Progenitor cell of endocrine pancreas (in vitro differentiated cells): ENCODE data around the gene NBEAL2. TPM values are rescaled to one million over a fixed set of nuclear protein-coding genes. Genes with fewer than 3 reads are reported as not detected.
A peak's percentile ranks its signal among the peaks of the same experiment; 100 is the strongest.

Source experiments
- DNase-seq: peaks from one replicate; pipeline ENCODE4 v3.0.0; 2021; ENCODE audit warnings: low spot score; ENCODE audit not compliant: unreplicated experiment
- H3K27ac Mint-ChIP-seq: 2 replicates; pipeline ENCODE4 v1.8.0; 2021; ENCODE audit warnings: mild to moderate bottlenecking, moderate library complexity, mixed read lengths
- H3K27me3 Mint-ChIP-seq: 2 replicates; pipeline ENCODE4 v1.8.0; 2021; ENCODE audit warnings: mixed read lengths
- H3K36me3 Mint-ChIP-seq: 2 replicates; pipeline ENCODE4 v1.8.0; 2022; ENCODE audit warnings: mixed read lengths; ENCODE audit not compliant: insufficient read depth
- H3K4me1 Mint-ChIP-seq: 2 replicates; pipeline ENCODE4 v1.8.0; 2021; ENCODE audit warnings: low read depth, mixed read lengths
- H3K4me3 Mint-ChIP-seq: 2 replicates; pipeline ENCODE4 v1.8.0; 2021; ENCODE audit warnings: low read depth, mild to moderate bottlenecking, moderate library complexity, mixed read lengths
- H3K9me3 Mint-ChIP-seq: 2 replicates; pipeline ENCODE4 v1.8.0; 2021; ENCODE audit warnings: low read depth, mixed read lengths
- total RNA-seq: library from RNA; stranded (reverse); gene quantifications from 2 replicates; pipeline ENCODE4 v1.2.1, GENCODE V29; 2021
- TF ChIP-seq, protein P1 (sequence below): fragments of 200-600 bp; sonication (generic); IDR thresholded peaks from one replicate; pipeline ENCODE4 v1.5.0; 2021; ENCODE audit warnings: antibody characterized with exemption, mild to moderate bottlenecking; ENCODE audit not compliant: unreplicated experiment

The NBEAL2 gene
- total RNA-seq, 1 donor from 2014 or later, result 320 TPM

- peaks cover 4% of the 10 kb centered on the region for H3K4me1 Mint-ChIP-seq
- TF ChIP-seq, protein P1, sequence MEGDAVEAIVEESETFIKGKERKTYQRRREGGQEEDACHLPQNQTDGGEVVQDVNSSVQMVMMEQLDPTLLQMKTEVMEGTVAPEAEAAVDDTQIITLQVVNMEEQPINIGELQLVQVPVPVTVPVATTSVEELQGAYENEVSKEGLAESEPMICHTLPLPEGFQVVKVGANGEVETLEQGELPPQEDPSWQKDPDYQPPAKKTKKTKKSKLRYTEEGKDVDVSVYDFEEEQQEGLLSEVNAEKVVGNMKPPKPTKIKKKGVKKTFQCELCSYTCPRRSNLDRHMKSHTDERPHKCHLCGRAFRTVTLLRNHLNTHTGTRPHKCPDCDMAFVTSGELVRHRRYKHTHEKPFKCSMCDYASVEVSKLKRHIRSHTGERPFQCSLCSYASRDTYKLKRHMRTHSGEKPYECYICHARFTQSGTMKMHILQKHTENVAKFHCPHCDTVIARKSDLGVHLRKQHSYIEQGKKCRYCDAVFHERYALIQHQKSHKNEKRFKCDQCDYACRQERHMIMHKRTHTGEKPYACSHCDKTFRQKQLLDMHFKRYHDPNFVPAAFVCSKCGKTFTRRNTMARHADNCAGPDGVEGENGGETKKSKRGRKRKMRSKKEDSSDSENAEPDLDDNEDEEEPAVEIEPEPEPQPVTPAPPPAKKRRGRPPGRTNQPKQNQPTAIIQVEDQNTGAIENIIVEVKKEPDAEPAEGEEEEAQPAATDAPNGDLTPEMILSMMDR, result no peak
- H3K9me3 Mint-ChIP-seq, result no peaks in the 10 kb centered on the region
- no peak overlapping the region for H3K27ac Mint-ChIP-seq
- H3K36me3 Mint-ChIP-seq, result peaks cover 13% of the 10 kb centered on the region
- H3K4me3 Mint-ChIP-seq, result no peak overlapping the region
- H3K27me3 Mint-ChIP-seq, result no peaks in the 10 kb centered on the region
- no peak for DNase-seq
These were observed 19.5 kb downstream of the NBEAL2 start for GRCh38 chr3:46998852-46999515.

GRCh38 chr3:46999516-47000197 is 20.2 kb downstream of the NBEAL2 start:
- TF ChIP-seq, protein P1, result no peak
- Mint-ChIP-seq H3K9me3 (no peaks in the 10 kb centered on the region), H3K4me3 (no peak overlapping the region), H3K27ac (peak overlapping the region; percentile 45), H3K36me3 (peaks cover 12% of the 10 kb centered on the region), H3K27me3 (no peaks in the 10 kb centered on the region), H3K4me1 (peaks cover 4% of the 10 kb centered on the region)
- no peak for DNase-seq

DNA sequence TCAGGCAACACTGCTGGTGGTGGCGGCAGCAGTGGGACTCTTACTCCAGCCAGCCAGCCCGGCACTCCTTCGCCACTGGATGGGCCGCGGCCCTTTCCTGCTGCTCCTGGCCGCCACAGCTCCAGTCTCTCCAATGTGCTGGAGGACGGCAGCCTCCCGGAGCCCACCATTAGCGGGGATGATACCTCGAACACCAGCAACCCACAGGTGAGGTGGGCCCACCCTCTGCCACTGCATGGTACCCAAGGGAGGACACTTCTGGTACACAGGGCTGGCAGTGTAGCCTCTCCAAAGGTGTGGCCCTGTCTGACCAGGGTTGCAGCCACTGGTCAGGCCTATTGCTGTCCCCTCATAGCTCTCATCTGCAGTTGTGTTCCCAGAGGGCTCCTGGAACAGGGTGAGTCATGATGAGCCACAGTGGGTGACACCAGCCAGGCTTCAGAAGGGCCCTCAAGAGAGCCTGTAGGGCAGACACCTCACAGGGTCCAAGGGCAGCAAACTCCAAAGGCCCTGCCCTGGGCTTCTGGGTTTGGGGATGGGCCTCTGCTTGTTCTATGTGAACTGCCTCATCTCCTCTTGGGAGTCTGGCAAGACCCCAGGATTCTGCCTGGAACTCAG is 20.8 kb downstream of the NBEAL2 start:
- H3K36me3 Mint-ChIP-seq, result peaks cover 12% of the 10 kb centered on the region
- H3K4me1 Mint-ChIP-seq, result peaks cover 4% of the 10 kb centered on the region
- H3K27me3 Mint-ChIP-seq, result no peaks in the 10 kb centered on the region
- no peak overlapping the region for H3K4me3 Mint-ChIP-seq
- DNase-seq, result no peak
- TF ChIP-seq, protein P1, result no peak
- H3K9me3 Mint-ChIP-seq, result no peaks in the 10 kb centered on the region
- peak overlapping the region; percentile 45 for H3K27ac Mint-ChIP-seq

GRCh38 chr3:47000922-47001730 is 21.7 kb downstream of the NBEAL2 start:
- TF ChIP-seq, protein P1, result no peak
- H3K9me3 Mint-ChIP-seq, result no peaks in the 10 kb centered on the region
- no peak overlapping the region for H3K27ac Mint-ChIP-seq
- H3K36me3 Mint-ChIP-seq, result peaks cover 17% of the 10 kb centered on the region
- peaks cover 4% of the 10 kb centered on the region for H3K4me1 Mint-ChIP-seq
- no peak overlapping the region for H3K4me3 Mint-ChIP-seq
- H3K27me3 Mint-ChIP-seq, result no peaks in the 10 kb centered on the region
- no peak for DNase-seq

- Mint-ChIP-seq H3K36me3 (peaks cover 19% of the 10 kb centered on the region), H3K4me1 (peaks cover 4% of the 10 kb centered on the region), H3K27me3 (no peaks in the 10 kb centered on the region), H3K9me3 (no peaks in the 10 kb centered on the region), H3K27ac (no peak overlapping the region), H3K4me3 (no peak overlapping the region)
- TF ChIP-seq, protein P1, result no peak
- DNase-seq, result no peak
These were observed 22.3 kb downstream of the NBEAL2 start for GRCh38 chr3:47001731-47002170.
